ENCODE measurements around the gene RNF112. TPM values are rescaled to one million over a fixed set of nuclear protein-coding genes. Genes with fewer than 3 reads are reported as not detected.

RNF112 gene
- total and polyA plus RNA-seq, 2 of the 13 experiments (the other 11 are each of a cell fraction or from before 2014, with no cell fraction given): 0.05 TPM; not detected in 1

GRCh38 chr17:19362277-19363113 is 48.5 kb upstream of the RNF112 start, which contains the start of gene B9D1:
B9D1 (minus strand) TSS chr17:19362723; CDS start chr17:19362569, 154 bp downstream.
- 0% methylated on average over 7 of the region's 83 CpGs for WGBS (ENCODE audit: low lambda C conversion rate)
- Histone ChIP-seq H3K79me2 (ENCODE audit: insufficient read depth, low read length) (peaks cover 7% of the 10 kb centered on the region), H3K4me1 (ENCODE audit: insufficient read depth, low read length) (peaks cover 58% of the 10 kb centered on the region), H3K4me2 (ENCODE audit: low read depth, low read length) (peak within 1 kb of the TSS; percentile 100), H3K4me3 (replicated peaks in 1 of 3; ENCODE audit: insufficient read depth in 1 of 3, low read depth in 2 of 3, low read length in 3 of 3) (peak within 1 kb of the TSS; percentile 65 to 93 (median 74)), H3K9me3 (ENCODE audit: low read length) (no peaks in the 10 kb centered on the region), H4K20me1 (ENCODE audit: insufficient read depth, low read length) (no peaks in the 10 kb centered on the region), H2AFZ (ENCODE audit: low read length) (peak within 1 kb of the TSS; percentile 62), H3K27ac (ENCODE audit: extremely low read length, insufficient read depth, low read length) (peak within 1 kb of the TSS; percentile 74), H3K36me3 (replicated peaks in 1 of 2; ENCODE audit: control insufficient read depth in 1 of 2, insufficient read depth in 2 of 2, low read length in 2 of 2) (peaks cover 4 to 7% of the 10 kb centered on the region in 2 experiments; a peak in 3 of 5 replicates), H3K27me3 (ENCODE audit: control insufficient read depth in 1 of 2, insufficient read depth in 2 of 2, low read length in 2 of 2) (no peaks in the 10 kb centered on the region), H3K9ac (ENCODE audit: insufficient read depth, low read depth, low read length) (peak within 1 kb of the TSS; percentile 84)
- intact Hi-C loops (cut with micrococcal nuclease; ENCODE audit: unreplicated experiment): loop anchor here (1.0 kb wide), 1 partner anchor 85 kb away; no protein-coding TSS in a partner anchor
- ATAC-seq: peak; percentile 74
- in situ Hi-C loops (cut with HindIII; ENCODE audit: extremely low pct_ligation_motif_present, low pct_unique_long_range_greater_than_20kb): loop anchor here (5.0 to 10.0 kb wide), 2 partner anchors 85 to 402 kb away; no protein-coding TSS in a partner anchor
- BruUV-seq (replicated peaks): no TSS peak
- DNase-seq (ENCODE audit: low spot score): peak; percentile 77
- FAIRE-seq: peak; percentile 77
- POLR2A ChIA-PET: interaction anchor here (0.9 to 2.9 kb wide), 8 partner anchors 8 to 286 kb away, joined by 3 to 42 read pairs (median 4); partner anchors contain the start of genes ALDH3A2 and MAPK7
- CTCF ChIA-PET (ENCODE audit: low intra/inter-chr PET ratio, low total read pairs): interaction anchor here (0.9 to 2.4 kb wide), 4 partner anchors 14 to 105 kb away, joined by 3 to 57 read pairs (median 6); no protein-coding TSS in a partner anchor
- TF ChIP-seq GFI1 (CRISPR knock-in tag; IDR thresholded peaks at IDR 0.05; ENCODE audit: borderline replicate concordance): no peak; the same call in 1 of the 2 replicates
- TF ChIP-seq HDAC6 (IDR thresholded peaks at IDR 0.05; ENCODE audit: low read depth, low read length): no peak
- TF ChIP-seq ZNF605 (CRISPR knock-in tag; IDR thresholded peaks at IDR 0.05): no peak; the same call in none of the 2 replicates
- no peak for TF ChIP-seq SNRNP70 (IDR thresholded peaks at IDR 0.05; ENCODE audit: low read depth, low read length)
- TF ChIP-seq AHDC1 (CRISPR knock-in tag; IDR thresholded peaks at IDR 0.05; ENCODE audit: borderline replicate concordance): peak; percentile 67
- TF ChIP-seq ZNF737 (CRISPR knock-in tag; IDR thresholded peaks at IDR 0.05; ENCODE audit: borderline replicate concordance): no peak
- TF ChIP-seq AGO1 (IDR thresholded peaks at IDR 0.05; ENCODE audit: low read depth, low read length, poor library complexity, severe bottlenecking): no peak
- no peak for TF ChIP-seq ZNF713 (CRISPR knock-in tag; IDR thresholded peaks at IDR 0.05)
- 0 out of 2 replicates have a peak, but pooled peaks have one; percentile 34 for TF ChIP-seq ZNF124 (CRISPR knock-in tag; IDR thresholded peaks at IDR 0.05)
- TF ChIP-seq RXRA (CRISPR knock-in tag; IDR thresholded peaks at IDR 0.05): peak; percentile 77; the same call in 1 of the 2 replicates
- TF ChIP-seq ZIK1 (CRISPR knock-in tag; IDR thresholded peaks at IDR 0.05; ENCODE audit: borderline replicate concordance, low read depth): no peak
- TF ChIP-seq EEA1 (CRISPR knock-in tag; IDR thresholded peaks at IDR 0.05; ENCODE audit: borderline replicate concordance): no peak; the same call in 1 of the 2 replicates
- no peak for TF ChIP-seq DNMT3B (CRISPR knock-in tag; conservative IDR thresholded peaks at IDR 0.05)
- TF ChIP-seq ZNF670 (CRISPR knock-in tag; IDR thresholded peaks at IDR 0.05; ENCODE audit: borderline replicate concordance): peak; percentile 55; the same call in 1 of the 2 replicates
- peak; percentile 98 for TF ChIP-seq RFXANK (CRISPR knock-in tag; IDR thresholded peaks at IDR 0.05)

Data from HepG2 (cell line).